ENCODE results near the gene AMPD3. TPM values are rescaled to one million over a fixed set of nuclear protein-coding genes. Genes with fewer than 3 reads are reported as not detected.

Gene AMPD3
- total RNA-seq, 4 donors from 2014 or later: 3.8 to 7.5 (median 5.1) TPM

- Histone ChIP-seq H3K27ac (replicated peaks in 1 of 4) (no peak overlapping the region), H3K4me3 (no peak overlapping the region), H3K4me1 (peaks cover 0 to 15% (median 6%) of the 10 kb centered on the region in 4 donors), H3K36me3 (no peaks in the 10 kb centered on the region), H3K27me3 (no peaks in the 10 kb centered on the region), H3K9me3 (no peaks in the 10 kb centered on the region)
- no peak for TF ChIP-seq EP300 (IDR thresholded peaks at IDR 0.05)
- no peak for TF ChIP-seq POLR2A (IDR thresholded peaks at IDR 0.05; ENCODE audit: low read depth)
- no peak for TF ChIP-seq POLR2AphosphoS5 (IDR thresholded peaks at IDR 0.05)
- TF ChIP-seq CTCF (IDR thresholded peaks at IDR 0.05): peak in 1 of 3 experiments; percentile 14
- intact Hi-C loops (cut with DNase I): loop anchor here (5.0 kb wide), 1 partner anchor 129 kb away; the partner anchor contains the start of gene RNF141
- WGBS: 71% methylated on average over 6 of the region's 6 CpGs
- DNase-seq (ENCODE audit: extremely low spot score): peak; percentile 80
These were observed 41.8 kb upstream of the AMPD3 start for GRCh38 chr11:10413268-10413667.

DNA sequence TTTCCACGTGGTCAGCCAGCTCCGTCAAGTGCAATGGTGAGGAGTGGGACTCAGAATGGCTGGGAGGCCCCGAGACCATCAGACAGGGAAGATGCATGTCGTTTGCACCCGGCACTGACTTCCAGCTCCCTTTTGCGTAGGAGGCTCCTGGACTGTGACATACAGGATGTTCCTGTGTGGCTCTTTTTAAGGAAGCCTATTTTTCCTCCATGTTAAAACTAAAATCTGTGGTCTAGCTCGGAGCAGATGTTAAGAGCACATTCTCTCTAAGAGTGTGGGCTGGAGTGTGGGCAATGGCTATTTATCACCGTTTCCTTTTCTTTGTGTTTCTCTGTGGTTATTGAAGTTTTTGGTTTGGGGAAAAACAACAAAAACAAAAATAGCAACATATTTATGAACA lies 40.9 kb upstream of the AMPD3 start:
- no peak overlapping the region for H3K4me3 ChIP-seq
- intact Hi-C loops (cut with DNase I): loop anchor here (5.0 kb wide), 1 partner anchor 128 kb away; the partner anchor contains the start of gene RNF141
- H3K4me1 ChIP-seq: peaks cover 0 to 15% (median 5%) of the 10 kb centered on the region in 4 donors
- H3K27ac ChIP-seq (replicated peaks in 1 of 4): peak overlapping the region in 2 of 4 donors; percentile 18 to 36
- H3K36me3 ChIP-seq: no peaks in the 10 kb centered on the region
- H3K9me3 ChIP-seq: no peaks in the 10 kb centered on the region
- WGBS: 67% methylated on average over 8 of the region's 8 CpGs
- peak; percentile 72 for DNase-seq (ENCODE audit: extremely low spot score)
- no peak for TF ChIP-seq CTCF (IDR thresholded peaks at IDR 0.05)
- TF ChIP-seq POLR2AphosphoS5 (IDR thresholded peaks at IDR 0.05): no peak
- TF ChIP-seq POLR2A (IDR thresholded peaks at IDR 0.05; ENCODE audit: low read depth): no peak
- TF ChIP-seq EP300 (IDR thresholded peaks at IDR 0.05): no peak
- H3K27me3 ChIP-seq: no peaks in the 10 kb centered on the region

- Histone ChIP-seq H3K9me3 (no peaks in the 10 kb centered on the region), H3K4me3 (no peak overlapping the region), H3K4me1 (peaks cover 0 to 15% (median 4%) of the 10 kb centered on the region in 4 donors), H3K36me3 (no peaks in the 10 kb centered on the region), H3K27me3 (no peaks in the 10 kb centered on the region), H3K27ac (replicated peaks in 1 of 4) (peak overlapping the region in 2 of 4 donors; percentile 18 to 36)
- intact Hi-C loops (cut with DNase I): loop anchor here (5.0 kb wide), 1 partner anchor 128 kb away; the partner anchor contains the start of gene RNF141
- WGBS: 70% methylated on average over 10 of the region's 10 CpGs
- TF ChIP-seq POLR2AphosphoS5 (IDR thresholded peaks at IDR 0.05): no peak
- DNase-seq (ENCODE audit: extremely low spot score): peak; percentile 87
These were observed 40.4 kb upstream of the AMPD3 start for GRCh38 chr11:10414659-10415058.

DNA sequence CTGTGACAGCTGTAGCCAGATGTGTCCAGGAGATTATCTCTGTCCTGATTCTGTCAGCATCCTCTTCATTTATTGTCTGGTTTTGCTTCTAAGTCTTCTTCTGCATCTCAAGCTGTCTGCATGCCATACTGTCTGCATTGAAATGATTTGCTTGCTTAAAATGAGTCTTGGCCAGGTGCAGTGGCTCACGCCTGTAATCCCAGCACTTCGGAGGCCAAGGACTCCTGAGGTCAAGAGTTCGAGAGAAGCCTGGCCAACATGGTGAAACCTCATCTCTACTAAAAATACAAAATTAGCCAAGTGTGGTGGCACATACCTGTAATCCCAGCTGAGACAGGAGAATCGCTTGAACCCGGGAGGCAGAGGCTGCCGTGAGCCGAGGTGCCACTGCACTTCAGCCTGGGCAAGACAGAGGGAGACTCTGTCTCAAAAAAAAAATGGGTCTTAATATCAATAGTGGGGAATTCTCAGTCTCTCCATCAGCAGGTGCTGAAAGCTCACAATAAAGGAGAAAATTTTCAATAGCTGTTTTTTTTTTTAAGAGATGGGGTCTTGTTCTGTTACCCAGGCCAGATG lies 39.2 kb upstream of the AMPD3 start:
- Histone ChIP-seq H3K4me1 (peaks cover 0 to 15% (median 4%) of the 10 kb centered on the region in 4 donors), H3K4me3 (no peak overlapping the region), H3K9me3 (no peaks in the 10 kb centered on the region), H3K36me3 (no peaks in the 10 kb centered on the region), H3K27me3 (no peaks in the 10 kb centered on the region), H3K27ac (replicated peaks in 1 of 4) (no peak overlapping the region)
- TF ChIP-seq CTCF (IDR thresholded peaks at IDR 0.05): peak in 1 of 3 experiments; percentile 5
- no peak for TF ChIP-seq POLR2A (IDR thresholded peaks at IDR 0.05; ENCODE audit: low read depth)
- intact Hi-C loops (cut with DNase I): no loop called here
- WGBS: 82% methylated on average over 7 of the region's 7 CpGs
- DNase-seq (ENCODE audit: extremely low spot score): no peak

GRCh38 chr11:10418259-10418949 lies 36.7 kb upstream of the AMPD3 start:
- H3K9me3 ChIP-seq: peaks cover 0 to 6% (median 3%) of the 10 kb centered on the region in 4 donors
- TF ChIP-seq EP300 (IDR thresholded peaks at IDR 0.05): no peak
- no peak for TF ChIP-seq POLR2A (IDR thresholded peaks at IDR 0.05; ENCODE audit: low read depth)
- no peak for TF ChIP-seq CTCF (IDR thresholded peaks at IDR 0.05)
- TF ChIP-seq POLR2AphosphoS5 (IDR thresholded peaks at IDR 0.05): no peak
- DNase-seq (ENCODE audit: extremely low spot score): no peak
- 46% methylated on average over 6 of the region's 6 CpGs for WGBS
- no peak overlapping the region for H3K4me3 ChIP-seq
- H3K27ac ChIP-seq (replicated peaks in 1 of 4): no peak overlapping the region
- peaks cover 0 to 15% (median 4%) of the 10 kb centered on the region in 4 donors for H3K4me1 ChIP-seq
- H3K36me3 ChIP-seq: no peaks in the 10 kb centered on the region
- no peaks in the 10 kb centered on the region for H3K27me3 ChIP-seq
- intact Hi-C loops (cut with DNase I): no loop called here
